Kidney epithelial cell (primary cell): Measurements from ENCODE around the gene GRHPR. TPM values are rescaled to one million over a fixed set of nuclear protein-coding genes. Genes with fewer than 3 reads are reported as not detected.

Source experiments
- DNase-seq: peaks from one replicate; pipeline ENCODE4 v3.0.0-alpha.2; 2010; ENCODE audit warnings: low read depth
- H3K27me3 ChIP-seq: 2 replicates; pipeline ENCODE4 v1.6.0; 2011; ENCODE audit warnings: low read length; ENCODE audit not compliant: control insufficient read depth, insufficient read depth
- H3K36me3 ChIP-seq: 2 replicates; pipeline ENCODE4 v1.5.1; 2011; ENCODE audit warnings: low read length; ENCODE audit not compliant: control insufficient read depth, insufficient read depth
- H3K4me3 ChIP-seq: 2 replicates; pipeline ENCODE4 v1.5.1; 2011; ENCODE audit warnings: low read depth, mild to moderate bottlenecking, control low read depth, low read length
- CTCF ChIP-seq: IDR thresholded peaks from 2 replicates; pipeline ENCODE4 v1.5.1; 2011; ENCODE audit warnings: mild to moderate bottlenecking, moderate library complexity, low read length, control low read depth, inconsistent platforms; ENCODE audit not compliant: insufficient read depth, poor library complexity, severe bottlenecking
- total RNA-seq: library from RNA; depleted of rRNA; stranded (reverse); fragments of >200 nt; gene quantifications from 2 replicates; pipeline ENCODE4 v1.2.3, GENCODE V29; 2015

The GRHPR gene
- total RNA-seq, 1 donor from 2014 or later, result 142 TPM

GRCh38 chr9:37447111-37447510 lies 24.6 kb downstream of the GRHPR start:
- no peak for DNase-seq
- Histone ChIP-seq H3K36me3 (no peaks in the 10 kb centered on the region), H3K4me3 (no peak overlapping the region), H3K27me3 (no peaks in the 10 kb centered on the region)
- TF ChIP-seq CTCF, result no peak

GRCh38 chr9:37449862-37450632 lies 27.6 kb downstream of the GRHPR start:
- DNase-seq, result no peak
- no peak for TF ChIP-seq CTCF
- Histone ChIP-seq H3K36me3 (no peaks in the 10 kb centered on the region), H3K4me3 (no peak overlapping the region), H3K27me3 (no peaks in the 10 kb centered on the region)

- Histone ChIP-seq H3K4me3 (no peak overlapping the region), H3K36me3 (no peaks in the 10 kb centered on the region), H3K27me3 (no peaks in the 10 kb centered on the region)
- DNase-seq, result no peak
- no peak for TF ChIP-seq CTCF
Measured at GRCh38 chr9:37451628-37452027, 29.1 kb downstream of the GRHPR start.

- no peaks in the 10 kb centered on the region for H3K27me3 ChIP-seq
- no peak overlapping the region for H3K4me3 ChIP-seq
- TF ChIP-seq CTCF, result no peak
- no peaks in the 10 kb centered on the region for H3K36me3 ChIP-seq
- no peak for DNase-seq
Measured at GRCh38 chr9:37452611-37453010, 30.1 kb downstream of the GRHPR start.

- no peak overlapping the region for H3K4me3 ChIP-seq
- no peak for DNase-seq
- H3K36me3 ChIP-seq, result no peaks in the 10 kb centered on the region
- TF ChIP-seq CTCF, result no peak
- H3K27me3 ChIP-seq, result no peaks in the 10 kb centered on the region
Measured at GRCh38 chr9:37453827-37454226, 31.3 kb downstream of the GRHPR start.

GRCh38 chr9:37454238-37454637 lies 31.7 kb downstream of the GRHPR start:
- H3K4me3 ChIP-seq, result no peak overlapping the region
- H3K27me3 ChIP-seq, result no peaks in the 10 kb centered on the region
- DNase-seq, result no peak

More at GRCh38 chr9:37454238-37454637, 31.7 kb downstream of the GRHPR start:
- no peaks in the 10 kb centered on the region for H3K36me3 ChIP-seq
- no peak for TF ChIP-seq CTCF
